K562 (cell line): ENCODE measurements around the gene KRTAP4-12. TPM values are rescaled to one million over a fixed set of nuclear protein-coding genes. Genes with fewer than 3 reads are reported as not detected.

Experiments
- BRF1 ChIP-seq: IDR thresholded peaks from 3 replicates; pipeline ENCODE4 v1.6.1; 2011; ENCODE audit warnings: borderline replicate concordance, mild to moderate bottlenecking; ENCODE audit not compliant: insufficient read length; ENCODE audit errors: extremely low read depth
- CREB5 ChIP-seq: fragments of 250-450 bp; sonication (Bioruptor Pico); IDR thresholded peaks from 2 replicates; pipeline ENCODE4 v1.5.0; 2020; ENCODE audit warnings: mild to moderate bottlenecking
- DIDO1 ChIP-seq: fragments of 450-650 bp; IDR thresholded peaks from 2 replicates; pipeline ENCODE4 v1.6.1; 2016; ENCODE audit warnings: low read depth, missing biosample characterization, missing genetic modification characterization
- HIVEP1 ChIP-seq: fragments of 250-450 bp; sonication (Bioruptor Pico); IDR thresholded peaks from 2 replicates; pipeline ENCODE4 v1.4.0; 2020; ENCODE audit warnings: mild to moderate bottlenecking
- KAT8 ChIP-seq: fragments of 450-650 bp; IDR thresholded peaks from 2 replicates; pipeline ENCODE4 v1.6.1; 2016; ENCODE audit warnings: low read depth, mild to moderate bottlenecking
- KDM4B ChIP-seq, 2 experiments: fragments of 450-650 bp in 1 of 2; sonication (generic) in 1 of 2; IDR thresholded peaks; 2 replicates each; pipeline ENCODE4 v1.6.1; 2016 to 2017; ENCODE audit warnings: borderline replicate concordance in 2 of 2, antibody characterized with exemption in 1 of 2, low read depth in 1 of 2, mild to moderate bottlenecking in 1 of 2
- RCOR1 ChIP-seq, 2 experiments: IDR thresholded peaks; 2 replicates each; pipeline ENCODE4 v1.6.1; 2012; ENCODE audit warnings: low read depth in 2 of 2, low read length in 2 of 2, borderline replicate concordance in 1 of 2, improper control_type of control experiment in 1 of 2
- RNF2 ChIP-seq: sonication (generic); IDR thresholded peaks from 2 replicates; pipeline ENCODE4 v1.6.1; 2016
- SMARCA5 ChIP-seq: fragments of 450-650 bp; IDR thresholded peaks from 2 replicates; pipeline ENCODE4 v1.6.1; 2016
- TEAD4 ChIP-seq, 2 experiments: sonication (generic) in 1 of 2; formaldehyde crosslinking in 1 of 2; IDR thresholded peaks; 2 replicates each; pipeline versions ENCODE4 v1.6.1 to v1.8.0; 2012 to 2022; ENCODE audit warnings: borderline replicate concordance in 1 of 2, inconsistent platforms in 1 of 2, low read length in 1 of 2, mild to moderate bottlenecking in 1 of 2, missing genetic modification reagents in 1 of 2
- polyA plus RNA-seq, 8 experiments: library from polyadenylated mRNA; depleted of rRNA in 4 of 8; stranded (reverse) in 5 of 8; unstranded in 3 of 8; fragments of >200 nt; fragmentation: Nextera tagmentation in 2 of 8; fragmentation: Illumina TruSeq in 1 of 8; extraction: Ambion mirVana in 2 of 8; extraction: Trizol in 1 of 8; gene quantifications; 2 replicates each; pipeline versions ENCODE4 v1.2.1 to v1.2.3, GENCODE V29; 2011 to 2014; ENCODE audit warnings: inconsistent platforms in 1 of 8, missing spikeins in 1 of 8
- total RNA-seq, 7 experiments: library from RNA; depleted of rRNA in 6 of 7; stranded (reverse); fragments of >200 nt in 6 of 7; fragmentation: Illumina TruSeq in 2 of 7; extraction: Trizol in 2 of 7; gene quantifications; 2 replicates each; pipeline versions ENCODE4 v1.2.1 to v1.2.3, GENCODE V29; 2011 to 2021; ENCODE audit warnings: low replicate concordance in 1 of 7
- TF ChIP-seq, protein P1 (sequence below): IDR thresholded peaks from 2 replicates; pipeline ENCODE4 v1.6.1; 2011; ENCODE audit not compliant: insufficient read length; ENCODE audit errors: extremely low read depth

The KRTAP4-12 gene
- total and polyA plus RNA-seq, 9 of the 15 experiments (the other 6 are each of a cell fraction or from before 2014, with no cell fraction given), result not detected

GRCh38 chr17:41133880-41134735 is 10.1 kb upstream of the KRTAP4-12 start (continued):
- TF ChIP-seq, protein P1, sequence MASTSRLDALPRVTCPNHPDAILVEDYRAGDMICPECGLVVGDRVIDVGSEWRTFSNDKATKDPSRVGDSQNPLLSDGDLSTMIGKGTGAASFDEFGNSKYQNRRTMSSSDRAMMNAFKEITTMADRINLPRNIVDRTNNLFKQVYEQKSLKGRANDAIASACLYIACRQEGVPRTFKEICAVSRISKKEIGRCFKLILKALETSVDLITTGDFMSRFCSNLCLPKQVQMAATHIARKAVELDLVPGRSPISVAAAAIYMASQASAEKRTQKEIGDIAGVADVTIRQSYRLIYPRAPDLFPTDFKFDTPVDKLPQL, result no peak
- no peak for TF ChIP-seq KAT8
- no peak for TF ChIP-seq CREB5 (CRISPR knock-in tag)
- no peak for TF ChIP-seq BRF1
- no peak for TF ChIP-seq KDM4B (IDR thresholded peaks at IDR 0.05; ENCODE audit: borderline replicate concordance in 2 of 2, low read depth in 1 of 2)
- TF ChIP-seq HIVEP1, result no peak
- TF ChIP-seq RNF2, result no peak
- TF ChIP-seq RCOR1 (IDR thresholded peaks at IDR 0.05; ENCODE audit: borderline replicate concordance in 1 of 2, low read depth in 2 of 2, low read length in 2 of 2), result no peak
- no peak for TF ChIP-seq TEAD4 (IDR thresholded peaks at IDR 0.05; ENCODE audit: low read length)
- TF ChIP-seq TEAD4 (CRISPR knock-in tag; IDR thresholded peaks at IDR 0.05; ENCODE audit: borderline replicate concordance), result no peak
- TF ChIP-seq SMARCA5, result no peak
- TF ChIP-seq DIDO1 (tag), result no peak
- TF ChIP-seq, all 486 proteins: peak for 0
